Endodermal cell (in vitro differentiated cells): ENCODE data around the gene DMWD. TPM values are rescaled to one million over a fixed set of nuclear protein-coding genes. Genes with fewer than 3 reads are reported as not detected.

Source experiments
- DNase-seq: peaks from one replicate; pipeline ENCODE4 v3.0.0-alpha.2; 2017
- H3K27ac ChIP-seq: 2 replicates; pipeline ENCODE4 v1.5.1; 2013; ENCODE audit warnings: mild to moderate bottlenecking, low read depth, low read length, moderate library complexity
- H3K27me3 ChIP-seq: 2 replicates; pipeline ENCODE4 v1.6.1; 2013; ENCODE audit warnings: mild to moderate bottlenecking, low read length, moderate library complexity; ENCODE audit not compliant: insufficient read depth, control insufficient read depth, poor library complexity, severe bottlenecking
- H3K36me3 ChIP-seq: 2 replicates; pipeline ENCODE4 v1.7.0; 2013; ENCODE audit warnings: mild to moderate bottlenecking, low read length, moderate library complexity; ENCODE audit not compliant: control insufficient read depth, insufficient read depth
- H3K4me1 ChIP-seq: one replicate; pipeline ENCODE4 v1.7.0; 2013; ENCODE audit warnings: low read length; ENCODE audit not compliant: control insufficient read depth, insufficient read depth
- H3K4me3 ChIP-seq: 2 replicates; pipeline ENCODE4 v1.5.1; 2013; ENCODE audit warnings: mild to moderate bottlenecking, low read length, moderate library complexity
- H3K9ac ChIP-seq: 2 replicates; pipeline ENCODE4 v1.6.1; 2013; ENCODE audit warnings: mild to moderate bottlenecking, low read length, moderate library complexity; ENCODE audit not compliant: poor library complexity, severe bottlenecking; ENCODE audit errors: extremely low read depth
- H3K9me3 ChIP-seq: 2 replicates; pipeline ENCODE4 v1.6.1; 2013; ENCODE audit warnings: mild to moderate bottlenecking, low read length, moderate library complexity; ENCODE audit not compliant: control insufficient read depth
- H3K27ac Mint-ChIP-seq: 2 replicates; pipeline ENCODE4 v1.8.0; 2020; ENCODE audit warnings: mixed read lengths
- H3K27me3 Mint-ChIP-seq: 2 replicates; pipeline ENCODE4 v1.8.0; 2021; ENCODE audit warnings: mild to moderate bottlenecking, mixed read lengths; ENCODE audit not compliant: insufficient read depth
- H3K36me3 Mint-ChIP-seq: 2 replicates; pipeline ENCODE4 v1.8.0; 2020; ENCODE audit warnings: low read depth, mixed read lengths
- H3K4me1 Mint-ChIP-seq: 2 replicates; pipeline ENCODE4 v1.8.0; 2020; ENCODE audit warnings: mixed read lengths
- H3K4me3 Mint-ChIP-seq: 2 replicates; pipeline ENCODE4 v1.8.0; 2020; ENCODE audit warnings: mild to moderate bottlenecking, moderate library complexity, mixed read lengths
- H3K9me3 Mint-ChIP-seq: 2 replicates; pipeline ENCODE4 v1.8.0; 2020; ENCODE audit warnings: mild to moderate bottlenecking, mixed read lengths
- WGBS, 2 experiments: methylation state at CpG; one replicate each; pipeline versions ENCODE4 v1.1.5 to v1.1.7; 2013; ENCODE audit warnings: missing lambda C conversion rate in 2 of 2, mixed read lengths in 1 of 2; ENCODE audit not compliant: insufficient coverage in 1 of 2, insufficient read length in 1 of 2; 5-methylcytosine and 5-hydroxymethylcytosine counted together
- total RNA-seq, 2 donors: library from RNA; stranded (reverse); fragmentation: NEBNext Ultra II Directional in 1 of 2; extraction: Animal tissue kit (Norgen Biotek cat#: 25700) in 1 of 2; gene quantifications; 2 replicates in 1 of 2; 3 replicates in 1 of 2; pipeline ENCODE4 v1.2.1, GENCODE V29; 2021
- TF ChIP-seq, protein P1 (sequence below): fragments of 200-600 bp; sonication (generic); conservative IDR thresholded peaks from 2 replicates; pipeline ENCODE4 v1.5.0; 2021; ENCODE audit warnings: antibody characterized with exemption, mild to moderate bottlenecking

The DMWD gene
- total RNA-seq, 2 donors from 2014 or later, result 86.4 to 86.9 TPM

DNA sequence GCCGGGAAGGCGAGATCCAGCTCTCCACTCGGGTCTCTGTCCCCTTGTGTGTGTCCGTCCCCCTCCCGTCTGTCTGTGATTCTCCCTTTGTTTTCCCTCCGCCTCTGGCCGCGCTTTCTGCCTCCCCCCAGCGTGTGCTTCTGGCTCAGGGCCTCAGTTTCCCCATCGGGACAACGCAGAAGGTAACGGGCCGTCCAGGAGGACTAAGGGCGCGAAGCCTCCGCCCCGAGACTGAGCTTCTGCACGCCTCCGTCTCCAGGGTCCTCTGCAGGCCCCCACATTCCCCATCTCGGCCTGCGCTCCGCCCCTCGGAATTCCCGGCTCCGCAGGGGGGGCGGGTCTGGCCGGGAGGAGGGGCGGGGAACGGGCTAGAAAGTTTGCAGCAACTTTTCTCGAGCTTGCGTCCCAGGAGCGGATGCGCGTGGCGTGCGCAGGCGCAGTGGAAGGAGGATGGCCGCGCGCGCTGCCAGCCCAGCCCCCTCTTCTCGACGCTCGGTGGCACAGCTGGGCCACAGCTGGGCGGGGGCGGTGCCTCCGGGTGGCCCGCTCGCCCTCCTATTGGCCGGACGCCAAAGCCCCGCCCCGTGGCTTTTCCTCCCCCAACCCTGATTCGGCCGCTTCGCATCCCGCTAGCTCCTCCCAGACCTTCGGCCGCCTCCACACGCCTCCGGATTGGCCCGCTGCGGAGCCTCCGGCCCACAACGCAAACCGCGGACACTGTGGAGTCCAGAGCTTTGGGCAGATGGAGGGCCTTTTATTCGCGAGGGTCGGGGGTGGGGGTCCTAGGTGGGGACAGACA lies 23.5 kb downstream of the DMWD start, which contains the start of gene SIX5:
Gene SIX5 (minus strand): TSS at position 269 of the 799 bp plus-strand sequence. CDS start 408 bp downstream, outside the sequence.
- no peaks in the 10 kb centered on the region for H3K27me3 Mint-ChIP-seq
- no peaks in the 10 kb centered on the region for H3K27me3 ChIP-seq
- H3K9ac ChIP-seq, result peak within 1 kb of the TSS; percentile 97
- H3K36me3 Mint-ChIP-seq, result peaks cover 16% of the 10 kb centered on the region
- peak within 1 kb of the TSS; percentile 97 for H3K27ac ChIP-seq
- TF ChIP-seq, protein P1, sequence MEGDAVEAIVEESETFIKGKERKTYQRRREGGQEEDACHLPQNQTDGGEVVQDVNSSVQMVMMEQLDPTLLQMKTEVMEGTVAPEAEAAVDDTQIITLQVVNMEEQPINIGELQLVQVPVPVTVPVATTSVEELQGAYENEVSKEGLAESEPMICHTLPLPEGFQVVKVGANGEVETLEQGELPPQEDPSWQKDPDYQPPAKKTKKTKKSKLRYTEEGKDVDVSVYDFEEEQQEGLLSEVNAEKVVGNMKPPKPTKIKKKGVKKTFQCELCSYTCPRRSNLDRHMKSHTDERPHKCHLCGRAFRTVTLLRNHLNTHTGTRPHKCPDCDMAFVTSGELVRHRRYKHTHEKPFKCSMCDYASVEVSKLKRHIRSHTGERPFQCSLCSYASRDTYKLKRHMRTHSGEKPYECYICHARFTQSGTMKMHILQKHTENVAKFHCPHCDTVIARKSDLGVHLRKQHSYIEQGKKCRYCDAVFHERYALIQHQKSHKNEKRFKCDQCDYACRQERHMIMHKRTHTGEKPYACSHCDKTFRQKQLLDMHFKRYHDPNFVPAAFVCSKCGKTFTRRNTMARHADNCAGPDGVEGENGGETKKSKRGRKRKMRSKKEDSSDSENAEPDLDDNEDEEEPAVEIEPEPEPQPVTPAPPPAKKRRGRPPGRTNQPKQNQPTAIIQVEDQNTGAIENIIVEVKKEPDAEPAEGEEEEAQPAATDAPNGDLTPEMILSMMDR, result no peak
- H3K9me3 Mint-ChIP-seq, result no peaks in the 10 kb centered on the region
- WGBS, 2 experiments, result 0% methylated on average over 16 to 70 of the region's 70 CpGs
- peak within 1 kb of the TSS; percentile 100 for H3K27ac Mint-ChIP-seq
- H3K9me3 ChIP-seq, result no peaks in the 10 kb centered on the region
- peak; percentile 99 for DNase-seq
- H3K4me1 Mint-ChIP-seq, result peaks cover 18% of the 10 kb centered on the region
- H3K4me1 ChIP-seq, result peaks cover 13% of the 10 kb centered on the region
- peaks cover 4% of the 10 kb centered on the region for H3K36me3 ChIP-seq
- peak within 1 kb of the TSS; percentile 90 for H3K4me3 ChIP-seq
- peak within 1 kb of the TSS; percentile 95 for H3K4me3 Mint-ChIP-seq

DNA sequence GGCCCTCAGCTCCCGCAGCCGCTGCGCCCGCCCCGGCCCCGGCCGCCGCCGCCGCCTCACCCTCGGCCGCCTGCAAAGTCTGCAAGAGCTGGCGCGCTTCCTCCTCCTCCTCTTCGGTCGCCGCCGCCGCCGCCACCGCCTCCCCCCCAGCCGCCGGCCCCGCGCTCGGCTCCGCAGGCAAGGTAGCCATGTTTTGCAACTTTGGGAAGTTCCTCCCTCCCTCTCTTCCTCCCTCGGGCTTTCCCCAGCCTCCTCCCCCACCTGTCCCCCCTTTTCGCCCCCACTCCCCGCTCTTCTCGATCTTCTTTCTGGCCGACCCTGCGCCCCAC lies 24.0 kb downstream of the DMWD start:
- Mint-ChIP-seq H3K9me3 (no peaks in the 10 kb centered on the region), H3K36me3 (peaks cover 15% of the 10 kb centered on the region), H3K27ac (peak overlapping the region; percentile 100), H3K4me3 (peak overlapping the region; percentile 95), H3K27me3 (no peaks in the 10 kb centered on the region), H3K4me1 (peaks cover 18% of the 10 kb centered on the region)
- Histone ChIP-seq H3K4me1 (peaks cover 13% of the 10 kb centered on the region), H3K27me3 (no peaks in the 10 kb centered on the region), H3K27ac (peak overlapping the region; percentile 97), H3K4me3 (peak overlapping the region; percentile 90), H3K9ac (peak overlapping the region; percentile 97), H3K9me3 (no peaks in the 10 kb centered on the region), H3K36me3 (peaks cover 4% of the 10 kb centered on the region)
- WGBS, 2 experiments, result 0% methylated on average over 13 to 33 of the region's 33 CpGs
- TF ChIP-seq, protein P1, result no peak
- DNase-seq, result peak; percentile 81

DNA sequence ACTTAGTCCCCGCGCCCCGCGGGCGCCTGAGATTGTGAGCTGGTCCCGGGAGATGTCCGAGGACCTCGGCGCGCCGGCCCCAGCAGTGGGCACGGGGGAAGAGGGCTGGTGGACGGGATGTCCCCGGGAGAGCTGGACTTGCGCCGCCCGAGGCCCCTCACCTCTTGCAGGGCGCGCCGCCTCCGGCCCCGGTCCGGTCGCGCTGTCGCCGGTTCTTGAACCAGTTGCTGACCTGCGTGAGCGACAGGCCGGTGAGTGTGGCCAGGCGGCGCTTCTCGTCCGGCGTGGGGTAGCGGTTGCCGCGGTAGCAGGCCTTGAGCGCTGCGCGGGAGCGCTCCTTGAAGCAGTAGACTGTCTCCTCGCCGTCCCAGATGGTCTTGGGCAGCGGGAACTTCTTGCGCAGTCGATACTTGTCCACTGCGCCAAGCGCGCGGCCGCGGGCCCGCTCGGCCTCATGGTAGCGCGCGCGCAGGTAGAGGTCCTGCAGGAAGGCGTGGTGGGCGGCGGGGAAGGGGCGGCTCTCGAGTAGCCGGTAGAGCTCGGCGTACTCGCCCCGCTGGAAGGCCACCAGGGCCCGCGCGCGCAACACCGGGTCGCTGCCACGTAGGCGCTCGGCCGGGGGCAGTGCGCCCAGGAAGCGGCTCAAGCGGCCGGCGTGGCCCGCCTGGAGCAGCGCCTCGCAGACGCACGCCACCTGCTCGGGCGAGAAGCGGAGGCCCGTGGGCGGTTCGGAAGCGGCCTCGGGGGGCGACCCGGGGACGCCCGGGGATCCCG lies 24.6 kb downstream of the DMWD start:
- peak overlapping the region; percentile 86 for H3K27ac Mint-ChIP-seq
- H3K4me1 ChIP-seq, result peaks cover 13% of the 10 kb centered on the region

More for the DNA sequence above, 24.6 kb downstream of the DMWD start:
- DNase-seq, result peak; percentile 85
- Histone ChIP-seq H3K27ac (peak overlapping the region; percentile 97), H3K4me3 (peak overlapping the region; percentile 90), H3K9ac (peak overlapping the region; percentile 97), H3K27me3 (no peaks in the 10 kb centered on the region), H3K36me3 (no peaks in the 10 kb centered on the region), H3K9me3 (no peaks in the 10 kb centered on the region)
- WGBS, 2 experiments, result 0 to 1% methylated on average over 37 to 102 of the region's 102 CpGs
- no peaks in the 10 kb centered on the region for H3K9me3 Mint-ChIP-seq
- H3K4me1 Mint-ChIP-seq, result peaks cover 18% of the 10 kb centered on the region
- H3K4me3 Mint-ChIP-seq, result peak overlapping the region; percentile 95
- H3K36me3 Mint-ChIP-seq, result peaks cover 10% of the 10 kb centered on the region
- TF ChIP-seq, protein P1, result no peak
- no peaks in the 10 kb centered on the region for H3K27me3 Mint-ChIP-seq
